Thyroid gland (tissue), 4 donors: ENCODE data around the gene EML1.

Source experiments
- CTCF ChIP-seq, 6 experiments: fragments of 200-600 bp in 3 of 6; fragments of 450-650 bp in 3 of 6; sonication (generic) in 3 of 6; IDR thresholded peaks; one replicate each; pipeline ENCODE4 v1.5.1; 2016 to 2019; ENCODE audit warnings: antibody characterized with exemption in 6 of 6, mild to moderate bottlenecking in 2 of 6, inconsistent platforms in 1 of 6, moderate library complexity in 1 of 6
- POLR2A ChIP-seq, 2 donors: fragments of 450-650 bp; IDR thresholded peaks; one replicate each; pipeline ENCODE4 v1.6.1; 2017; ENCODE audit warnings: antibody characterized with exemption in 2 of 2, mild to moderate bottlenecking in 2 of 2, moderate library complexity in 1 of 2

- TF ChIP-seq CTCF (IDR thresholded peaks at IDR 0.05) (no peak), POLR2A (IDR thresholded peaks at IDR 0.05) (no peak)
Observed at GRCh38 chr14:99889268-99889667, 96.1 kb downstream of the EML1 start.
